ENCODE measurements around the gene GP5.

GP5 gene

GRCh38 chr3:194397757-194398312, 1.2 kb downstream of the GP5 start:
- DNase-seq (ENCODE audit: low spot score), result no peak

- DNase-seq (ENCODE audit: low spot score), result no peak
Measured at GRCh38 chr3:194396859-194397756, 2.0 kb downstream of the GP5 start.

GRCh38 chr3:194396539-194396858, 2.6 kb downstream of the GP5 start:
- no peak for DNase-seq (ENCODE audit: low spot score)

- no peak for DNase-seq (ENCODE audit: low spot score)
Measured at GRCh38 chr3:194395778-194396538, 3.1 kb downstream of the GP5 start.

- DNase-seq (ENCODE audit: low spot score), result no peak
Measured at GRCh38 chr3:194395212-194395611, 3.9 kb downstream of the GP5 start.

GRCh38 chr3:194392576-194392975, 6.5 kb downstream of the GP5 start:
- DNase-seq (ENCODE audit: low spot score), result no peak

- DNase-seq (ENCODE audit: low spot score), result no peak
Measured at GRCh38 chr3:194390835-194391234, 8.2 kb downstream of the GP5 start.

- no peak for DNase-seq (ENCODE audit: low spot score)
Measured at GRCh38 chr3:194389269-194389668, 9.8 kb downstream of the GP5 start.

- no peak for DNase-seq (ENCODE audit: low spot score)
Measured at GRCh38 chr3:194387926-194388418, 11.1 kb downstream of the GP5 start.

GRCh38 chr3:194387276-194387675, 11.8 kb downstream of the GP5 start:
- DNase-seq (ENCODE audit: low spot score), result no peak

GRCh38 chr3:194386648-194387047, 12.4 kb downstream of the GP5 start:
- no peak for DNase-seq (ENCODE audit: low spot score)

- no peak for DNase-seq (ENCODE audit: low spot score)
Measured at GRCh38 chr3:194386066-194386465, 13.0 kb downstream of the GP5 start.

GRCh38 chr3:194384569-194385001, 14.5 kb downstream of the GP5 start:
- no peak for DNase-seq (ENCODE audit: low spot score)

- DNase-seq (ENCODE audit: low spot score), result no peak
Measured at GRCh38 chr3:194384156-194384555, 14.9 kb downstream of the GP5 start.

- DNase-seq (ENCODE audit: low spot score), result no peak
Measured at GRCh38 chr3:194383276-194383940, 15.7 kb downstream of the GP5 start.

- DNase-seq (ENCODE audit: low spot score), result no peak
Measured at GRCh38 chr3:194382892-194383223, 16.2 kb downstream of the GP5 start.

- DNase-seq (ENCODE audit: low spot score), result no peak
Measured at GRCh38 chr3:194382196-194382891, 16.7 kb downstream of the GP5 start.

- DNase-seq (ENCODE audit: low spot score), result no peak
Measured at GRCh38 chr3:194381460-194381875, 17.6 kb downstream of the GP5 start.

GRCh38 chr3:194380326-194380725, 18.7 kb downstream of the GP5 start:
- no peak for DNase-seq (ENCODE audit: low spot score)

GRCh38 chr3:194379651-194380050, 19.4 kb downstream of the GP5 start:
- no peak for DNase-seq (ENCODE audit: low spot score)

- DNase-seq (ENCODE audit: low spot score), result no peak
Measured at GRCh38 chr3:194379231-194379630, 19.8 kb downstream of the GP5 start.

GRCh38 chr3:194377708-194378107, 21.4 kb downstream of the GP5 start:
- DNase-seq (ENCODE audit: low spot score), result no peak
